HS-5 (cell line): ENCODE measurements around the gene SORCS1.
A peak's percentile ranks its signal among the peaks of the same experiment; 100 is the strongest.

Source experiments
- DNase-seq: peaks from one replicate; pipeline ENCODE4 v3.0.0-alpha.2; 2012; ENCODE audit warnings: low read depth

The SORCS1 gene

DNA sequence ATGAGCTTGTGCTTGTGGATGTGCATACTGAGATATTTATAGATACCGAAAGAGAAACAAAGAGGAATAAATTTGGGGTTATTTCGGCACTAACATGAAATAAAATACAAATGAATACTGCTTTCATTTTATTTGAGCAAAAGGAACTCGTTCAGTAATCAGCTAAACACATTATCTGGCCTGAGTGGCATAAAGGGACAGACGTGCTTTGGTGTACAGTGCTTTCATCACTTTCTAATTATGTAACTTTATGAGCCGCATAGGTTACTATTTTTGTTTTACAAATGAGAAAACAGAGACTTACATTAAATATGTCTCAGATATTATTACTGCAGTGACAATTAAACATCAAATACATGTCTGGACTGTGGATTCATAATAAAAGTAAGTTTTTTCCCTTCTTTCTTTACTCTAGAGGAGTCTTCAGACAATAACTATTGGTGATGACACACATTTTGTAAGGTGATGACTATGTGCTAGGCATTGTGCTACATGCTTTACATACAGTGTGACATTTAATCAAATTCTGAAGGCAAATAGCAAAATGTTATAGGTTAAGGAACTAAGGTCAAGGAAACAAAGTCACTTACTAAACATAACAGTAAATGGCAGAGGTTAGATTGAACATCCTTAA is 503.3 kb downstream of the SORCS1 start:
- no peak for DNase-seq

DNA sequence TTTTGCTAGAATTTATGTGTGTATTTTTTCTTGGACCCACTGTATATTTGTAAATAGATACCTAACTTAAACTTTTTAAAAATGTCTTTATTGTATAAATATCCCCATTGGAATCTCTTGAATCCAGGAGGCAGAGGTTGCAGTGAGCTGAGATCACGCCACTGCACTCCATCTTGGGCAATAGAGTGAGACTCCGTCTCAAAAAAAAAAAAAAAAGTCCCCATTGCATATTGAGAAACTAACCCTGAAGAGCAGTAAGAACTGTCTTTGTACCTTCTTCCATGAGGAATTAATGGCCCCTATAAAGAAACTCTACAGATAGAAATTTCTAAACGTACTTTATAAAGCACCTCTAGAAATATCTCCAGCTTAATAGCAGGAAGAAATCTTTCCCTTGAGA is 504.0 kb downstream of the SORCS1 start:
- no peak for DNase-seq

DNA sequence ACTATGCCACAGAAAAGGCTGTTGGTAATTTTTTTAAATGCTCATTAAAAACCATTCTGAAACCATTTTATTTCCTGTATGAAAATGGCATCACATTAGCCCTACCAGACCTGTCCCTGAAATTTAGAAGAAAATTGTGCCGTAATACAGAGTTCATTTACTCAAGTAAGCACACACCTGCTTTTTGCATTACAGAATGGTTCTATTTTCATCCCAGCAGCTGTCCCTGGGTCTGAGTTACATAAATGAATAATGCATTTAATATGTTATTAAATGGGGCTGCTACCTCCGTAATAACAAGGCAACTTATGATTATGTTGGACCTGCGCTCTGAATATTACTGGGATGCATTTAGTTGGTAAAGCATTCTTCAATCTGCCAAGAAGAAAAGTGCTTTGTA is 508.9 kb downstream of the SORCS1 start:
- no peak for DNase-seq

DNA sequence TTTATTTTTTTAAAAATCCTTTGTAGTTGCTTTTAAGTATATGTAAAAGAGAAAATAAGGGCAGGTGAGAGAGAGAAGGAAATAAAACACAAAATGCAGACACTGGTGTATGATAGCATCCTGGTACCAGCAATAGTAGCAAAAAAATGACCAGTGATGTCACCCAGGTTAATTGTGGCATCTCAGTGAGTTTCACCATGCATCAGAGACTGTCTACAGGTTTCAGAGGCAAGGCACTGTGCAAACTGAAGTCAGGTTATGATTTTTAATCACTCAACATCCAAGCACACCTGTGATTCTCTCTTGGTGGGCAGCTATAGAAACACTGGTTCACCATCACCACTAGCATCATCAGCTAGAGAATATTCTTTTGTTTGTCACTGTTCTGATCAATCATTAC is 509.3 kb downstream of the SORCS1 start:
- DNase-seq = no peak

DNA sequence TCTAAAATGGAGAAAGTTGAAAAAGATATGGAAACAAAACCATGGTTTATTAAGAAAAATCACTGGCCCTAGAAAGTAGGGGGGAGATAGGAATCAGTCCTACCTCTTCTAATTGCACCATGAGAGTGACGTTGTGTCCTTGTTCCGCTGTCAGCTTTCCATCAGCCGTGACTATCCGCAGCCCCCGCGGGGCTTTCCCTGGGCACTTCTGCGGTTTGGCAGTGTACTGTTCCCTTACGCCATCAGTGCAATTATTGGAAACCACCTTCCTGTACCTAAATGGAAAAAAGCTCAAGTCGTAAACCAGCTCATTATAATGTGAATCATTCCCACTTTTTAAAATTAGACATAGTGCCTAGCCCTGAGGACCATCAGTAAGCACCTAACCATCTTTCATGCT is 512.2 kb downstream of the SORCS1 start:
- DNase-seq = no peak

DNA sequence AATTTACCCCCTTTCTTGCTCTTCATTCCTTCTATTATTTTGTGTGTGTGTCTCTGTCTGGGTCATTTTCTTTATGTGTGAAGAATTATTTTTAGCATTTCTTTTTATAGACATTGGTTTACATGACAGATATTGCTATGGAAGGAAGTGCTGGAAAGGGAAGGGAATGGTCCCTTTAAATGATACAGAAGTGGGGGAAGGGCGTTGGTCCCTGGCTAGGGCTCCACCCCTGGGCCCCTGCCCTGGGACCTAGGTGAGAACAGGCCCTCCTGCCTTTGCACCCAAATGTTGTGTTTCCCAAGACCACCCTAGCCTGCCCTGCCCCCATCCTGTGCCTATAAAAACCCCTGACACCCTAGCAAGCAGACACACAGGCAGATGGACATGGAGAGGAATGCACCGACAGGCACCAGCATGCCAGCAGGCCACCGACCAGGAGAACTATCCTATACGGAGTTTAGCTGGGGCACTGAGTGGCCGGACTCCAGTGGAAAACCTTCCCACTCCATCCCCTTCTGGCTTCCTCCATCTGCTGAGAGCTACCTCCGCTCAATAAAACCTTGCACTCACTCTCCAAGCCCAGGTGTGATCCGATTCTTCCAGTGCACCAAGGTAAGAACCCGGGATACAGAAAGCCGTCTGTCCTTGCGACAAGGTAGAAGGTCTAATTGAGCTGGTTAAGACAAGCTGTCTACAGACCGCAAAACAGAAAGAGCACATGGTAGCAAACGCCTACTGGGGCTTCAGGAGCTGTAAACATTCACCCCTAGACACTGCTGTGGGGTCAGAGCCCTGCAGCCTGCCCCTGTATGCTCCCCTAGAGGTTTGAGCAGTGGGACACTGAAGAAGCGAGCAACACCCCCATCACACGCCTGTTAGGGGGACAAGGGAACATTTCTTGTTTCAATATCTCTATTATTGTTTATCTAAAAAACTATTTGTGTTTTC is 515.7 kb downstream of the SORCS1 start:
- DNase-seq = no peak

DNA sequence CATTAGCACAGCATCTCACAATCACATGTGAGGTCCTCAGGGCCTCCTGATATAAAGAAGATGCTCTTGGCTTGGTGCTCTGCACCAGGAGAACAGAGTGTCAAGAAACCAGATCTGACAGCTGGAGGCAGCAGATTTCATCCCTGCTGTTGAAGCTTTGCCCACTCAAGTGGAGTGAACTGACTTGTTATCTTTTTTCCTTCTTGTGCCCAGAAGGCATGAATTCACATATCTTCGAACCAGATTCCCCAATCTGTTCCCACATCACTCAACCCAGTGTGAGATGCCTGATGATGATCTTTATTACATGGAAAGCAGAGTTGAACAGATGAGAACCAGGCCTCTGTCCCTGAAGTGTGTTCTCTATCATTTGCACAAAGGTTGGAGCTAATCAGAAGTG is 521.0 kb downstream of the SORCS1 start:
- DNase-seq = no peak

DNA sequence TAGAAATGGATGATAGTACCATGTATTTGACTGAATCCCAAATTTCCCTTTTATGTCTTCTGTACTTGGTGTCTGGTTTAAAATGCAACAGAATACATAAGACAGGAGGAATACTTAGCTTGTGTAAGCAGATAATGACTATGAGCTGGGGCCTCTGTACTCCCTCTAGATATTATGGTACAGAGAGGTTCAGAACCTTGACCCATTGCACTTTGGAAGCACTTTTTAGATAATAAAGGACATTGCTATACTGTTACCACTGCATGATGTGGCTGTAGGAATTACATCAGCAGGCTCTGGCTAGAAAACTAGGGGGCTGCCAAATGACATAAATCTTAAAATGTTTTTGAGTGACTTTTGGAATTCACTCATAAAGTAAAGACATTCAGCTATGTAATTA is 526.6 kb downstream of the SORCS1 start:
- DNase-seq = no peak

DNA sequence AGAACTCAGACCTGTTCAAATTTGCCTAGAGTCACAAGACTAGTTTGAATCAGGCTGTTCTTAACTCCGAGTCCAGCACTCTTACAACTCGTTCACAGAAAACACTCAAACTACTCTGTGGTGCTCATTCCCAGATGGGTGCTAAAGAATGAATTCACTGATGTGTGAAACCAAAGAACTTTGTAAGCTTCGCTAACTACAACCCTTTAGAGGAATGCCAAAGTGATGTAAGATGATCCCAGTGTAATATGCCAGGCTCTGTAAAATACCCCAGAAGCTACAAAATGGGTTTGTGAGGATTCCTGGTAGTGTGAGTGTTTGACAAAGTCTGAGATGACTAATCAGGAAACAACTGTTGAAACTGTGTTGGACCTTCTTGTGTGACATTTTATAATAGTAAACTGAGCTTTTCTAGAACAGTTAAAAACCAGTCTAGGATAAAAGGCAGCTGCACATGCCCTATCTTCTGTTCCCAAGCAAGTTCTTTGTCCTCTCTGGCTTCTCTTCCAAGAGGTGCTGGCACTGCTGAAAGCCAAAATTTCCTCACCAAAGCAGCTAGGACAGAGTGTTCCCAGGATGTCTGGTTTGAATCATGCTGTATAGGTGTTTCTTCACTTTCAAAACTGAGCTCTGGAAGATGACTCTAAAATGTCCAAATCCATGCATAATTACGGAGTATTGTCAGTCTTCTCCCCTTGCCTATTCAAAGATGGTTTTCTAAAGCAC is 527.6 kb downstream of the SORCS1 start:
- DNase-seq = no peak

DNA sequence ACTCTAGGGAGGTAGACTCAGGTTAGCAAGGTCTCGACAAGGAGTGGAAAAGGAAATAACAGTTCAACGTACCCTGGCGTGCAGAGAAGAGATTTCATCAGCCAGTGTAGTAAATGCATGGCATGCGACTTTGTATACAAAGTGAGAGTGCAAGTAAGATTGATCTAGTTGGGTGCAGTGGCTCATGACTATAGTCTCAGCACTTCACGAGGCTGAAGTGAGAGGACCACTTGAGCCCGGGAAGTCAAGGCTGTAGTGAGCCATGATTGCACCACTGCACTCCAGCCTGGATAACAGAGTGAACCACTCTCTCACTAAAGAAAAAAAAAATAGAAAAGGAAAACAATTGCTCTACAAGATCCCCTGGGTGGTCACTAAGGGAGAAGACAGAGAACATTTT is 528.6 kb downstream of the SORCS1 start:
- DNase-seq = no peak

DNA sequence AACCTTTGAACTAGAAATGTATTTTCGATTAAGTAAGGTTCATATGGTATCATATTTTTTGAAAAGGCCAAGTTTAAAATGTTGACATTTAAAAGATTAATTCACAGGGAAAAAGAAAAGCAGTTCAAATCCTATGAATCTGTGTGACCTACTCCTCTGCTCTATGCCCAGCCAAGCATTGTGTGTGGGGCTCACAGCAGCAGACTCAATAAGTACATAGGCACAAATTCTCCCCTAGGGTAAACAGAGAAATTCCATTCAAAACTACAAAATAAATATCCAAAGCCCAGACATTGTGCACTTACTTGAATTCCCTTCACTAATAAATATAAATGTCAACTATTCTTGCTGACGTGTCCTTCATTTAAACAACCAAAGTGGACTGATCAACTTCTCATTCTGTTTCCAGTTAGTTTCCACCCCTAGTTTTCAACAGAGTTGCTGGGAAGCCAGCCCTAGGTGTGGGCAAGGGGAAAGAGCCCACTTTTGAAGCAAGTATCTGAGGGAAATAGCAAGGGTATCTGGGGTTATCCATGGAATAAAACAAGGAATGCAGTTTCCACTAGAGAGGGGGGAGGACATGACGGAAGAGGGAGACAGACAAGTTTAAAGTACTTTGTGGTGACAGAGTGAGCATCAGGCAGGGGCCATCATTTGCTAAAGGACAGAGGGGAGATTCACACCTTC is 533.3 kb downstream of the SORCS1 start:
- no peak for DNase-seq

DNA sequence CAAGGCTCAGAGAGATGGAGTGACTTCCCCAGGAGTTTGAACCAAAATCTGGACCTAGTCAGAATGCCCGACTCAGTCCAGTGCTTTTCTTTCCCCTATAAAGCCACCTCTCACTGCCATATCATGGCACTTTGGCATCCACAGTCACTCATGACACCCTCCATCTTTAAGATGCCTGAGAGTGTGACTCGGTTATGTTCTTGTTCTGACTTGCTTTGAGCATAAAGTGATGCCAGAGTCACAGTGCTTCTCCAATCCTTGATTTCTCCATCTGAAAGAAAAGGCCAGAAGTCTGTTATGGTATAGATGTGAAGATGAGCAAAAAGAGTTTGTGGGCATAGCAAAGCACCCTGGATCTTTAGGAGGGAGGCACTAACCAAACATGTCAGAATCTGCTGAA is 538.1 kb downstream of the SORCS1 start:
- DNase-seq = no peak

DNA sequence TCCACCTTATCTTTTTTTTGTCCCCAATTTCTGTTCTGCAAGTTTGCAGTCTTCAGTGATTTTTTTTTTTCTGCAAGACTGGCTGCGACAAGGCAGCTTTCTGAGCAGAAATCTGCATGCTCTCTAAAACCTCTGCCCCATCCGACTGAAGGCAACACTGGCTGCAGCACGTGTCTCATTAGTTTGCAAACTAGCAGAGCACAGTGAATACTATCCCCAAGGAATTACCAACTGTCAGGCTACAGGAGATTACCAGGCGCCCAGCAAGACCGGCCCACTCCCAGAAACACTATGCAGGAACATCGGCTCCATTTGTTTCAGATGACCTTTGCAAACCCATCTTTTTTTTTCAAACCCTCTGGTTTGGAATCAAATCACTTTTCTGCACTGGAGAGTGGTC is 538.8 kb downstream of the SORCS1 start:
- no peak for DNase-seq

DNA sequence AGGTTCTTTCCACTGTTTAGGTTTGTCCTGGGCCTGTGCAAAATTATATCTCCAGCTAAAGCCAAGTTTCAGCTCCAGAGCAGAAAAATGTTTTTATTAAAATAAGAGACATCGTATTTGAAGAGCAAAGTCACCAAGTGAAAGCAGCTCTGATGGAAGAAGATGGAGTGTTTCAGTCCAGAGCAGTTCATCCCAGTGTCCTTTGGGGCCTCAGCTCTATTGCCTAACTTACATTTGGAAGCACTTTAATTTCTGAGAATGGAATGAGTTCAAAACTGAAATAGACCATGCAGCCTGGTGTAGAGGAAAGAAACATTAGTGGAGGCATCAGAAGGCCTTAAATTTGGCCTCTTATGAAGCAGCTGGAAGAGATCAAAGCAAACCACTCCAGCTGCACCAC is 545.2 kb downstream of the SORCS1 start:
- DNase-seq = no peak

DNA sequence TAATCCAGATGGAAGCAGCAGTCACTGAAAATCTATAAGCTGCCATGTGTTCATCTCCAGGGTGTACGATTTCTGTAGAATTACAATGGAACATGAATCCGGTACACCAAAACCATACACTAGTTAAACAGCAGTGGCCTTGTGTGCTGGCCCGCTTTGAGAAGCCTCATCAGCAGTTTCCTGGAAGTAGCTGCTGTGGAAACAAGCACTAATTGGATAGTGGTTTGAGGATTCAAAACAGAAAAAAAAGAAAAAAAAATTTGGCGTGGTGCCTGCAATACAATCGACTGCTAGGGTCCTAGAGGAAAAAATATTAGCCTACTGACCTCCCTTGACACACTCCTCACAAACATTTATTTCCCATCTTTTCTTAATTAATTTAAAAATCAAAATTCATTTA is 545.9 kb downstream of the SORCS1 start:
- DNase-seq = no peak

DNA sequence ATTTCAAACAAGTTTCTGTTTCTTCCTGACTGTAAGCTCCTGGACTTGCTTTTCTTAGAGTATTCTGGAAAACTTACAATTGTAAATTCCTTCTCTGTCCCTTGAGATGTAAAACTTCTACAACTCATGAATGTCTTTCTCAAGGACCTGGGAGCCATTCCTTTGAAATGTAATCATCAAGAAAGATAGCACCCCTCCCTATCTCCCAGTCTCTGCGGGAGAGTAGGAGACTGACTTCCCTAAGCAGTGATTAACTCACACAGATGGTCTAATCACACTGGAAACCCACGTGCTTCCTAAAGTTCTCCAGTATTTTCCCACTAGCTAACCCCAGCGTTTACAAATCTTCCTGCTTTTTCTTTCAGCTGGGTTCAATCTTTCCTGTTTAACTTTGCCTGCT is 549.4 kb downstream of the SORCS1 start:
- peak; percentile 58 for DNase-seq

DNA sequence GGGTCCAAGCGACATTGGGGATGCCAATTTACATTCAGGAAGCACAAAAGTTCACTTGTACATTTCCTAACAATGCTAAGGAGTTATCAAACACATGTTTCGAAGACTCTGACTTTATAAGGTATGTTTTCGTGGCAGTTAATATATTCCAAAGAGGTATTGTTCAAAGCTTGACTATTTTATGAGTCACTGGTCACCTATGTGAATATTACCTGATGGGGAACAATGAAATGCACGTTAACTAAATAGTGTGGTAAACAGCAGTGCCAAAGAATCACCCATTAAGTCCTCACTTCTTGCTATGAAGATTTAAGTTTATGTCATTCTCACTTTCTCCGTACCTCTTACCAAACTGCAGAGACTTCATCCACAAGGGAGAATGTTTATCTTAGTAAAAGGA is 550.2 kb downstream of the SORCS1 start:
- DNase-seq = no peak

DNA sequence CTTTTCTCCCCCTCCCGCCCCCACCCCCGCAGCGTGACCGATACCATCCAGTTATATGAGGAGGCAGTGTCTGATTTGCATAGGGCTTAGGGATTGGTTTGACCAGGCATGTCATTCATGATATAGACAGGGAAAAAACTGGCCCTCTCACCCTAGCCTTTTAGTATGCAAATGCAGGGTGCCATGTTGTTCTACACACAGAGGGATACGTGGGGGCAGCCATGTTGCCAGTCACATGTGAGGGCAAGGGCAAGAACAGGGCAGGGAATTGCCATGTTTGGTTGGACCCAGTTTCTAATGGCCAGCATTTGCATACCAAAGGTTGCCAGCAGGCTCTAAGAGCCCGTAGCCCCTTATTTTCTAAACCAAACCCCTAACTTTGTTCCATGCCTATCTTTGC is 552.1 kb downstream of the SORCS1 start:
- no peak for DNase-seq

DNA sequence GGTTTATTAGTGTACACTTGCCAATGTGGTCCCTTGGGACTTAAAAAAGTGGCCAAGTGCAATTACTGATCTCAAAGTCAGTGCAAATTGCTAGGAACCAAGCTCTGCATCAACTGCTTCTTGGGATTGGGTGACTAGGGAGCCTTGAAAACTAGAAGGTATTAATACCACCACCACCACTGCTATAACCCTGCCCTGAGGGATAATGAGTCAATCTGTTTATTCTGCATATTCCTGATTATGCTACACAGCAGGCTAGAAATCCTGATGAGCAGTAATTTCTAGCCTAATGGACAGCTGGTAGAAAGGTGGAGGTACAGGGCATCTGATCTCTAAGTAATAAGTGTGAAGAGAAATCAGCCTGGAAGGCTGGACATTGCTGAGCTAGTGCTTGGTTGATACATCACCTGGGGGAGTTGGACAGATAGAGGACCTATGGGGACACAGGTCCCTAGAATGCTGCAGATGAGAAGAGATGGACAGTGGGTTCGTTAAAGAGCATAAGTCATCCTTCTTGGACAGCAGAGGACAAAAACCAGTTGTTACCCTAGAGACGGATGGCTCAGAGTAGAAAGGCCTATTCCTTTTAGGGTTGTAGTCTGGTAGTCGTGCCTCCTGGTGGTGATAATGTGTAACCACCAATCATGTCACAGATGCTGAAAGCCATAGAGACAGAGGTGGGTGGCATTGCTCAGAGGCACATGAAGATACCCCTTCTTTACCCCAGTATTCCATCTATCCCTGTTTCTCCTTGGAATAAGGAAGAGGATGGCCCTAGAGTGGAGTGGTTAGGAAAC is 554.8 kb downstream of the SORCS1 start:
- no peak for DNase-seq

DNA sequence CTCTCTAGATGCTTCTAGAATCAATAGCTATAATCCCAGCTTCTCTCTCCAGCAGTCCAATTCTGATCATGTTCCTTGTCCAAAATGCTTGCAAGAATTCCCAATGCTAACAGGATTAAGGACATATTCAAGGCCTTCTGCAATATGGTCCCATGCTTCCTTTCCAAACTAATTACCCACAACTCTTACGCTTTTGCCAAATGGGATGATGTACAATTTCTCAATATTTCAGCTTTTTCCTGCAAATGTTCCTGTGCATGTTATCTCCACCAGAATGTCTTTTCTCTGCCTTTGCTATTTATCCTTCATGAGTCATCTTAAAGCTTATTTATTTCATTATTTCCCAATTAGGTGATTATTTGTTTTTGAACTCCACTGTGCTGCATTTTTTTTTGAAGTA is 556.4 kb downstream of the SORCS1 start:
- no peak for DNase-seq

DNA sequence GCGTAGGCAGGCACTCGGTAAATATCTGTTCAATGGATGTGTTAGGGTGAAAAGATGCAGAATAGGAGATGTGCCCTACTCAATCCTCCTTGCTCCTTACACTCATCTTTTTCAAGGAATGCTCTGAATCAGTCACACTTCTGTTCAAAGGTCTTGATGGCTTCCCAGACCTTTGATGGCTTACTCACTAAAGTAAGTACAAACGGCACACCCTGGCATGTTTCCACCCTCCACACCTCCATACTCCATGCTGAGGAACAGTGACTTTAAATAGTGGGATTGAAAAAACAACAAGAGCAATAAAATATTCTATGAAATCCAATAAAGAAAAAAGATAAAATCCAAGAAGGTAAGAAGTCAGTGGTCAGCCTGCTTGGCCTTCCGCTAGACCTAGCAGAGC is 569.2 kb downstream of the SORCS1 start:
- no peak for DNase-seq

DNA sequence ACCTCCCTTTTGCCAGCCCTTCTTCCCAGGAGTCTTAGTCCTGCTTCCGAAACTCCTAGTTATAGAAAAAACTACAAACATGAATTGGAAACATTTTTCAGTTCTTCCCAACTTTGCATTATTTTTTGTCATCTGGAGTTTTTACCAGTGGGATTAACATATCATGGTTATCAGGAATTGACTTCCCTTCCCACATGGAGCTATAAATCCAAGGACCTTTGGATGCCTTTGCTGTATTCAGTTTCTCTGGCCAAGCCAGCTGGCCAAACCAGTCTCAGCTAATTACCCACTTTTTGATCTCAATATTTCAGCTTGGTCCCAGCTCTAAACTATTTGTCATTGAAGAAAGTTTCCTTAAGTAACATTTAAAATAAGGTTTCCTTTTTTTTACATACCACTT is 570.6 kb downstream of the SORCS1 start:
- DNase-seq = no peak
